Measurements from ENCODE around the gene C1orf210.

Gene C1orf210

DNA sequence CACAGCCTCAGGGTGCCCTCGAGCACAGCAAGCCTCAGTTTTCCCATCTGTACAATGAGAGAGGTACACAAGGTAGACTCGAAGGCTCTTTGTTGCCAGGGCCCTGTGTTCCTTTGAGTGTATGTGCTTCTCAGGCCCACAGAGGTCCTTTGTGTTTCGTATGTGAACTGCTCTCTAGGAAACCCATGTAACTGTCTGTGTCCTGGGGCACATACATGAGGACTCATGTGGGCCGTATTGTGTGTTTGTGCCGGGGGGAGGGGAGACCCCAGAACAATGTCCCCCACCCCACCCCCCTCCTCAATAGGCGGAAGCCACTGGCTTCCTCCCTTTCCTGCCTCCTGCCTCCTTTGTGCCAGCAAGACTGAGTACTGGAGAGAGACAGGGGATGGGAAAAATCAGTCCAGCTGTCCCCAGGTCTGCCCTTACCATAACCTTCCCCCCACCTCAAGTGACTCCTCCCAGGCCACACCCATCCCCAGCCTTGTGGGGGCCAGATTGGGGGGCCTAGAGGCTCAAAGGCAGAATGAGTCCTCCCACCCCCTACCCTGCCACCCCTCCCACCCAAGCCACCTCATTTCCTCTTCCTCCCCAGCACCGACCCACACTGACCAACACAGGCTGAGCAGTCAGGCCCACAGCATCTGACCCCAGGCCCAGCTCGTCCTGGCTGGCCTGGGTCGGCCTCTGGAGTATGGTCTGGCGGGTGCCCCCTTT is 15.2 kb upstream of the C1orf210 start, which contains the start of gene TIE1:
Gene TIE1, plus strand, starts transcription at position 605 of the 717 bp plus-strand sequence. Its CDS starts 90 bp downstream, at position 695.
- DNase-seq (ENCODE audit: low read depth, low spot score), result no peak
- Histone ChIP-seq H3K27me3 (ENCODE audit: insufficient read depth, insufficient read length) (no peaks in the 10 kb centered on the region), H3K9ac (ENCODE audit: insufficient read length, low read depth) (no peak within 1 kb of the TSS), H3K9me3 (ENCODE audit: insufficient read depth, low read length) (no peaks in the 10 kb centered on the region), H3K4me1 (ENCODE audit: insufficient read depth, insufficient read length) (peaks cover 38% of the 10 kb centered on the region), H3K4me3 (ENCODE audit: insufficient read length, low read depth) (no peak within 1 kb of the TSS), H3K36me3 (ENCODE audit: insufficient read depth, insufficient read length, low read length) (no peaks in the 10 kb centered on the region)
- no peak for TF ChIP-seq ZNF274 (IDR thresholded peaks at IDR 0.05; ENCODE audit: low read depth, low read length)
- TF ChIP-seq SUZ12 (IDR thresholded peaks at IDR 0.05; ENCODE audit: extremely low read depth, insufficient read depth, insufficient read length), result no peak
- TF ChIP-seq YY1 (IDR thresholded peaks at IDR 0.05; ENCODE audit: insufficient read depth, insufficient read length), result no peak

DNA sequence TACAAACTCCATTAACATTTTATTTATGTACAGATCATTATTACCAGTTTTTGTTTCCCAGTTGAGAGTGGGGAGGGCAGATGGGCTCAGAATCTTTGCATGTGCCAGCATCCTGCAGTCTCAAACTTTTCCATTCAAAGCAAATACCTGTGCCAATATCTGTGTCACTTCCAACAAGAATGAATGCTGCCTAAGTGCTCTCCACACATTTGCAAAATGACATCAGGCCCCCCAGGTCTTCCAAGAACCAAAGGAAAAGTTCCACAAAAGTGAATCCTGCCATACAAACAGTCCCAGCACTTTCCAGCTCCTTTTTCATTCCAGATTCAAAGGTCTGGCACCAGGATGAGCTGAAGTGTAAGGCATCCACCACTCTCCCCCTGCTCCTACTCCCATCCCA is 13.7 kb upstream of the C1orf210 start:
- no peak for DNase-seq (ENCODE audit: low read depth, low spot score)
- H3K9ac ChIP-seq (ENCODE audit: insufficient read length, low read depth), result no peak overlapping the region
- H3K4me3 ChIP-seq (ENCODE audit: insufficient read length, low read depth), result no peak overlapping the region
- no peaks in the 10 kb centered on the region for H3K9me3 ChIP-seq (ENCODE audit: insufficient read depth, low read length)
- no peaks in the 10 kb centered on the region for H3K27me3 ChIP-seq (ENCODE audit: insufficient read depth, insufficient read length)
- H3K4me1 ChIP-seq (ENCODE audit: insufficient read depth, insufficient read length), result peaks cover 27% of the 10 kb centered on the region
- no peaks in the 10 kb centered on the region for H3K36me3 ChIP-seq (ENCODE audit: insufficient read depth, insufficient read length, low read length)
- no peak for TF ChIP-seq SUZ12 (IDR thresholded peaks at IDR 0.05; ENCODE audit: extremely low read depth, insufficient read depth, insufficient read length)
- TF ChIP-seq YY1 (IDR thresholded peaks at IDR 0.05; ENCODE audit: insufficient read depth, insufficient read length), result no peak
- no peak for TF ChIP-seq ZNF274 (IDR thresholded peaks at IDR 0.05; ENCODE audit: low read depth, low read length)

DNA sequence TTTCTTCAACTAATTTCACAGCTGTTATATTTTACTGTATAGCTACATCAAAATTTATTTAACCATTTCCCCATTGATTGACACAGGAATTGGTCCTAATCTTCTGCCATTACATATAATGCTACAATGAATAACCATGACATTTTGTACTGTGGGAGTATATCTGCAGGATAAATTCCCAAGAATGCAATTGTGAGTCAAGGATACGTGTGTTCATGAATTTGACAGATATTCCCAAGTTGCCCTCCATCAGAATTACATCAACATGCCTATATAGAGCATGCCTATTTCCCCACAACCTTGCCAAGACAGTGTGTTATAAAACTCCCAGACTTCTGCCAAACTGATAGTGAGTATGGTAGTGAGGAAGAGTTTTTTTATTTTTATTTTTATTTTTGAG is 12.7 kb upstream of the C1orf210 start:
- Histone ChIP-seq H3K9me3 (ENCODE audit: insufficient read depth, low read length) (no peaks in the 10 kb centered on the region), H3K36me3 (ENCODE audit: insufficient read depth, insufficient read length, low read length) (no peaks in the 10 kb centered on the region), H3K4me1 (ENCODE audit: insufficient read depth, insufficient read length) (peaks cover 17% of the 10 kb centered on the region), H3K4me3 (ENCODE audit: insufficient read length, low read depth) (no peak overlapping the region), H3K27me3 (ENCODE audit: insufficient read depth, insufficient read length) (no peaks in the 10 kb centered on the region), H3K9ac (ENCODE audit: insufficient read length, low read depth) (no peak overlapping the region)
- no peak for DNase-seq (ENCODE audit: low read depth, low spot score)
- no peak for TF ChIP-seq SUZ12 (IDR thresholded peaks at IDR 0.05; ENCODE audit: extremely low read depth, insufficient read depth, insufficient read length)
- TF ChIP-seq YY1 (IDR thresholded peaks at IDR 0.05; ENCODE audit: insufficient read depth, insufficient read length), result no peak
- TF ChIP-seq ZNF274 (IDR thresholded peaks at IDR 0.05; ENCODE audit: low read depth, low read length), result no peak

DNA sequence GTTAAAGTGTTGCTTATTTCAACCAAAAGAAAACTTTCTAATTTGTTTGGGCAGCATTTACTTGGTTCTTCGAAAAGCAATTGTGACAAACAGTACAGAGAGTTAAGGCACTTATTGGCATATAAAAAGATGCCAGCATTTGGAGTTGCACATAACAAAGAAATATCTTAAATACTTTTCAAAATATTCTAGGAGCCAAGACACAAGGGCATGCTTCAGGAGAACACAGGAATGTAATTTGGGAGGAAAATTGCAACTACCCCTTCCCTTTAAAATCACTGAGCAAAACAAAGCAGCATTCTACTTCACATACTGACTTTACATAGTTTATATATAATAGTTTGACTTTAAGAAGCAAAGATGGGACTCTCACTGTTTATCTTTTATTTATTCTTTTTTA is 10.8 kb upstream of the C1orf210 start:
- Histone ChIP-seq H3K4me3 (ENCODE audit: insufficient read length, low read depth) (no peak overlapping the region), H3K9me3 (ENCODE audit: insufficient read depth, low read length) (no peaks in the 10 kb centered on the region), H3K27me3 (ENCODE audit: insufficient read depth, insufficient read length) (no peaks in the 10 kb centered on the region), H3K9ac (ENCODE audit: insufficient read length, low read depth) (no peak overlapping the region), H3K4me1 (ENCODE audit: insufficient read depth, insufficient read length) (peaks cover 14% of the 10 kb centered on the region), H3K36me3 (ENCODE audit: insufficient read depth, insufficient read length, low read length) (no peaks in the 10 kb centered on the region)
- no peak for TF ChIP-seq SUZ12 (IDR thresholded peaks at IDR 0.05; ENCODE audit: extremely low read depth, insufficient read depth, insufficient read length)
- no peak for TF ChIP-seq ZNF274 (IDR thresholded peaks at IDR 0.05; ENCODE audit: low read depth, low read length)
- no peak for TF ChIP-seq YY1 (IDR thresholded peaks at IDR 0.05; ENCODE audit: insufficient read depth, insufficient read length)
- DNase-seq (ENCODE audit: low read depth, low spot score), result no peak

DNA sequence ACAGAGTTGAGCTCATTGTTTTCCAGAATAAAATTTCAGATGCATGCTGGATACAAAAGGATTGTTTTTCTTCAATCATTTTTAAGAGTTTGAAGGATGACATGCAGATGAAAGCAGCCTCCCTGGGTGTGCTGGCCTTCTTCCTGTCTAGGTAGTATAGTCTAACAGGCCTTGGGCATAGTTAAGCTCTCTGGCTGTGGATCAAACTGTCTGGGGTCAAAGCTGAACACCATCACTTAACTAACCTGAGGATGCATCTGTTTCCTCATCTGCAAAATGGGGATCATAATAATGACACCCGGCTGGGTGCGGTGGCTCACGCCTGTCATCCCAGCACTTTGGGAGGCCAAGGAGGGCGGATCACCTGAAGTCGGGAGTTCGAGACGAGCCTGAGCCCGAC is 9.4 kb upstream of the C1orf210 start:
- no peaks in the 10 kb centered on the region for H3K9me3 ChIP-seq (ENCODE audit: insufficient read depth, low read length)
- H3K4me1 ChIP-seq (ENCODE audit: insufficient read depth, insufficient read length), result peaks cover 9% of the 10 kb centered on the region
- no peaks in the 10 kb centered on the region for H3K27me3 ChIP-seq (ENCODE audit: insufficient read depth, insufficient read length)
- no peak overlapping the region for H3K4me3 ChIP-seq (ENCODE audit: insufficient read length, low read depth)
- TF ChIP-seq YY1 (IDR thresholded peaks at IDR 0.05; ENCODE audit: insufficient read depth, insufficient read length) (no peak), ZNF274 (IDR thresholded peaks at IDR 0.05; ENCODE audit: low read depth, low read length) (no peak), SUZ12 (IDR thresholded peaks at IDR 0.05; ENCODE audit: extremely low read depth, insufficient read depth, insufficient read length) (no peak)
- no peak for DNase-seq (ENCODE audit: low read depth, low spot score)
- no peak overlapping the region for H3K9ac ChIP-seq (ENCODE audit: insufficient read length, low read depth)
- no peaks in the 10 kb centered on the region for H3K36me3 ChIP-seq (ENCODE audit: insufficient read depth, insufficient read length, low read length)

DNA sequence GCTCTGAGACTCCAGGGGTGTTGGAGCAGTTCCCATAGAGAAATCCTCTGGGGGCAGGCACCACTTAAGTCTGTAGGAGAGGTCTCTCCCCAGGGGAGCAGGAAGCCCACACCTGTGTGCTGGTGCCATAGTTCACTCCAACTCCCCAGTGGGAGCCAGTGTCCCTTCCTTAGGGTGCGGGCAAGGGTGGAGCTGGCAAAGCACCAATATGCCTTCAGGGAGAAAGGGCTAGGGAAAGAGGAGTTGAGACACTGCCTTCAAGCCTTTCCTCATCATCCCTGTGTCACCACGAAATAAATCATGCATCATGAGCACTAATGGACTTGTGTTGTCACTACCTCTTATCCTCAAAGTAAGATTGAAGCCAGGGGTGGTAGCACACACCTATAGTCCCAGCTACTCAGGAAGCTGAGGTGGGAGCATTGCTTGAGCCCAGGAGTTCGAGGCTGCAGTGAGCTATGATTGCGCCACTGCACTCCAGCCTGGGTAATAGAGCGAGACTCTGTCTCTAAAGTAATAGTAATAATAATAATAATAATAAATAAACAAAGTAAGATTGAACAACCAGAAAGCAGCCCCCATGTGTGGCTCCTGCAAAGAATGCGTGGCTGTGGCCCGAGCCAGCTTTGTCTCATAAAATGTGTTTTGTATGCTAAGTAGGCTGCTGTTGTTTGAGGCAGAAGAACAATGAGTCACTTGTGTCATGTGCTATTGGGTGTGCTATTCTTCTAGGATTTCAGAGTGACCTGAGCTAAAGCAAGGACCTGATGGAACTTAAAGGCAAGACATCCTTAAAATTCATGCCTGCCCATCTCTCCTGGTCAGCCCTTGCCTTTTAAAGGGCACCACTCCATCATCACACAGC is 8.7 kb upstream of the C1orf210 start:
- TF ChIP-seq SUZ12 (IDR thresholded peaks at IDR 0.05; ENCODE audit: extremely low read depth, insufficient read depth, insufficient read length) (no peak), ZNF274 (IDR thresholded peaks at IDR 0.05; ENCODE audit: low read depth, low read length) (no peak), YY1 (IDR thresholded peaks at IDR 0.05; ENCODE audit: insufficient read depth, insufficient read length) (no peak)
- H3K9ac ChIP-seq (ENCODE audit: insufficient read length, low read depth), result no peak overlapping the region
- H3K27me3 ChIP-seq (ENCODE audit: insufficient read depth, insufficient read length), result no peaks in the 10 kb centered on the region
- peaks cover 2% of the 10 kb centered on the region for H3K4me1 ChIP-seq (ENCODE audit: insufficient read depth, insufficient read length)
- DNase-seq (ENCODE audit: low read depth, low spot score), result no peak
- no peaks in the 10 kb centered on the region for H3K36me3 ChIP-seq (ENCODE audit: insufficient read depth, insufficient read length, low read length)
- no peak overlapping the region for H3K4me3 ChIP-seq (ENCODE audit: insufficient read length, low read depth)
- no peaks in the 10 kb centered on the region for H3K9me3 ChIP-seq (ENCODE audit: insufficient read depth, low read length)

DNA sequence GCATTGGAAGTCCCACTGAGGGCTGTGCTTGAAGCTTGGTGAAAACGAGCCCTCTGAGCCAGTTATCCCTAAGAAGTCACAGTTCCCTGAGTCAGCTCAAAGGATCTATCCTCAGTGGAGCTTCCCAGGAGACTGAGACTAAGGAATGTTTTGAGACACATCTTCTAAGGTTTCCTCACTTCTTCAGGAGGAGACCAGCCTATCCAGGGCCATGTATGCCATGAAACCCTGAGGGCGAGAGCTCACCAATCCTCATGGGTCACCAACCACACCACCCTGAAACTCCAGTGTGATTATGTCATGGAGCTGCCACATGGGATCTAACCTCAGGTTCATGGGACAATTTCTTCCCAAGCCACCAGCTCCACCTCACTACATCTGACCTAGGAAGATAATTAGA is 7.8 kb upstream of the C1orf210 start:
- Histone ChIP-seq H3K27me3 (ENCODE audit: insufficient read depth, insufficient read length) (no peaks in the 10 kb centered on the region), H3K36me3 (ENCODE audit: insufficient read depth, insufficient read length, low read length) (no peaks in the 10 kb centered on the region), H3K9me3 (ENCODE audit: insufficient read depth, low read length) (no peaks in the 10 kb centered on the region), H3K4me1 (ENCODE audit: insufficient read depth, insufficient read length) (peaks cover 2% of the 10 kb centered on the region), H3K4me3 (ENCODE audit: insufficient read length, low read depth) (no peak overlapping the region), H3K9ac (ENCODE audit: insufficient read length, low read depth) (no peak overlapping the region)
- DNase-seq (ENCODE audit: low read depth, low spot score), result no peak
- TF ChIP-seq ZNF274 (IDR thresholded peaks at IDR 0.05; ENCODE audit: low read depth, low read length) (no peak), YY1 (IDR thresholded peaks at IDR 0.05; ENCODE audit: insufficient read depth, insufficient read length) (no peak), SUZ12 (IDR thresholded peaks at IDR 0.05; ENCODE audit: extremely low read depth, insufficient read depth, insufficient read length) (no peak)

Measured in NT2/D1 (cell line).